Progenitor cell of endocrine pancreas (in vitro differentiated cells): ENCODE data around the gene SLC10A2. TPM values are rescaled to one million over a fixed set of nuclear protein-coding genes. Genes with fewer than 3 reads are reported as not detected.

Source experiments
- DNase-seq: peaks from one replicate; pipeline ENCODE4 v3.0.0; 2021; ENCODE audit warnings: low spot score; ENCODE audit not compliant: unreplicated experiment
- H3K27ac Mint-ChIP-seq: 2 replicates; pipeline ENCODE4 v1.8.0; 2021; ENCODE audit warnings: mild to moderate bottlenecking, moderate library complexity, mixed read lengths
- H3K27me3 Mint-ChIP-seq: 2 replicates; pipeline ENCODE4 v1.8.0; 2021; ENCODE audit warnings: mixed read lengths
- H3K36me3 Mint-ChIP-seq: 2 replicates; pipeline ENCODE4 v1.8.0; 2022; ENCODE audit warnings: mixed read lengths; ENCODE audit not compliant: insufficient read depth
- H3K4me1 Mint-ChIP-seq: 2 replicates; pipeline ENCODE4 v1.8.0; 2021; ENCODE audit warnings: low read depth, mixed read lengths
- H3K4me3 Mint-ChIP-seq: 2 replicates; pipeline ENCODE4 v1.8.0; 2021; ENCODE audit warnings: low read depth, mild to moderate bottlenecking, moderate library complexity, mixed read lengths
- H3K9me3 Mint-ChIP-seq: 2 replicates; pipeline ENCODE4 v1.8.0; 2021; ENCODE audit warnings: low read depth, mixed read lengths
- total RNA-seq: library from RNA; stranded (reverse); gene quantifications from 2 replicates; pipeline ENCODE4 v1.2.1, GENCODE V29; 2021
- TF ChIP-seq, protein P1 (sequence below): fragments of 200-600 bp; sonication (generic); IDR thresholded peaks from one replicate; pipeline ENCODE4 v1.5.0; 2021; ENCODE audit warnings: antibody characterized with exemption, mild to moderate bottlenecking; ENCODE audit not compliant: unreplicated experiment

Gene SLC10A2
- total RNA-seq, 1 donor from 2014 or later = not detected

DNA sequence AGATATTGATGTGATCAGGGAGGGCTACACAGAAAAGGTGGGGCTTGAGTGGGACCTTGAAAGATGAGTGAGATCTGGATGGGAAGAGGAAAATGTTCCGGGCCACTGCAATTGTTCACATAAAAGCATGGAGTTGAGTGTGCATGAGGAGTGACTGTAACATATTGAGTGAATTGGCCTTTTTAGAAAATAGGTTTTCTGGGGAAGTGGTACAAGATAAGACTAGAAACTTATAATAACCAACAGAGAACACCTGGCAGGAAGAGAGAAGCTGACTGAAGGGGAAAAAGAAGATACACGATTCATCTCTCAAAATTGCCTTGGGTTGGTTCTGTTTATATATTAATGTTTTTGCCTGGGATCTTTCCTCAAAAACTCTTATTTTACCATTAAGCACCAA lies 32.2 kb downstream of the SLC10A2 start:
- Mint-ChIP-seq H3K9me3 (no peaks in the 10 kb centered on the region), H3K4me1 (no peaks in the 10 kb centered on the region), H3K4me3 (no peak overlapping the region), H3K27ac (no peak overlapping the region), H3K36me3 (no peaks in the 10 kb centered on the region), H3K27me3 (no peaks in the 10 kb centered on the region)
- DNase-seq = no peak
- TF ChIP-seq, protein P1, sequence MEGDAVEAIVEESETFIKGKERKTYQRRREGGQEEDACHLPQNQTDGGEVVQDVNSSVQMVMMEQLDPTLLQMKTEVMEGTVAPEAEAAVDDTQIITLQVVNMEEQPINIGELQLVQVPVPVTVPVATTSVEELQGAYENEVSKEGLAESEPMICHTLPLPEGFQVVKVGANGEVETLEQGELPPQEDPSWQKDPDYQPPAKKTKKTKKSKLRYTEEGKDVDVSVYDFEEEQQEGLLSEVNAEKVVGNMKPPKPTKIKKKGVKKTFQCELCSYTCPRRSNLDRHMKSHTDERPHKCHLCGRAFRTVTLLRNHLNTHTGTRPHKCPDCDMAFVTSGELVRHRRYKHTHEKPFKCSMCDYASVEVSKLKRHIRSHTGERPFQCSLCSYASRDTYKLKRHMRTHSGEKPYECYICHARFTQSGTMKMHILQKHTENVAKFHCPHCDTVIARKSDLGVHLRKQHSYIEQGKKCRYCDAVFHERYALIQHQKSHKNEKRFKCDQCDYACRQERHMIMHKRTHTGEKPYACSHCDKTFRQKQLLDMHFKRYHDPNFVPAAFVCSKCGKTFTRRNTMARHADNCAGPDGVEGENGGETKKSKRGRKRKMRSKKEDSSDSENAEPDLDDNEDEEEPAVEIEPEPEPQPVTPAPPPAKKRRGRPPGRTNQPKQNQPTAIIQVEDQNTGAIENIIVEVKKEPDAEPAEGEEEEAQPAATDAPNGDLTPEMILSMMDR = no peak

DNA sequence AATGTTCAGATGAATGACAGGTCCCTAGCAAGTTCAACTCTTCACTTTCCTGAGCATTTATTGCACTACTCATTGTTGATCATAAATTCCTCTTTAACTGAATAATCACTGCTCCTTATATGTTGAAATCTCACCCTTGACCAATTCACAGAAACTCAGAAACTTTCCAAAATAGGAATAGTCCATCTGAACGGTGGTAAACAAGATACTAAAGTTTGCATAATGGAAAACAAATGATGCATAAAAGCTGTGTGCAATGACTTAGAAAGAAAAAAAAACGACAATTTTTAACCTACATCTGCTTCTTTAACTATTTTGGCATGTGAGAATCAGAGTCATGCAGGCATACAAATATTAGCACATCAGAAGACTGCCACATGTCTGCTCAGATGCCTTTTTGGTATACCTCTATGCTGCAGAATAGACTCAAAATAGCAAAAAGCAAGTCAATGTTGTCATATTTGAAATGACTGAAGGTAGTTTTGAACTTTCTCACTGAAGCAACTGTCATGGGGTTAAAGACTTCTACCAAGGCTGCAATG lies 34.8 kb downstream of the SLC10A2 start:
- TF ChIP-seq, protein P1 = no peak
- no peaks in the 10 kb centered on the region for H3K4me1 Mint-ChIP-seq
- DNase-seq = no peak

DNA sequence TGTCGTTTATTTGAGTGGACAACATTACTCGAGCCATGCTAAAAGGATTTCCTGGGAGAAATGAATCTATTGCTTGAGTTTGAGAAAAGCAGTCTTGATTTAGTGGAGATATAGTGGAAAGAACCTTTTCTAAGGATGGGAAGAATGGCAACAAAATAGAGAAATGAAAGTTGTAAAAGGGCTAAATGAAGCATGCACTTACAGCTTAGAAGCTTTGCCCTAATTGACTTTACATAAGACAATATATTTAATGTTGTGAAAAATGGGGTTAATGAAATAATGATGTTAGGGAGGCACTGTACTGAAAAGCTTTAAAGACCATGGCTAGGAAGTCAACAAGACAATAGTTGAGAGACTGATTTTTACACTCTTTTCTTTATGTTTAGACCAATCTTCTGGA lies 35.4 kb downstream of the SLC10A2 start:
- Mint-ChIP-seq H3K9me3 (peaks cover 8% of the 10 kb centered on the region), H3K4me3 (no peak overlapping the region)

More for the DNA sequence above, 34.8 kb downstream of the SLC10A2 start:
- Mint-ChIP-seq H3K27me3 (no peaks in the 10 kb centered on the region), H3K36me3 (no peaks in the 10 kb centered on the region), H3K27ac (no peak overlapping the region), H3K4me3 (no peak overlapping the region), H3K9me3 (peaks cover 5% of the 10 kb centered on the region)

DNA sequence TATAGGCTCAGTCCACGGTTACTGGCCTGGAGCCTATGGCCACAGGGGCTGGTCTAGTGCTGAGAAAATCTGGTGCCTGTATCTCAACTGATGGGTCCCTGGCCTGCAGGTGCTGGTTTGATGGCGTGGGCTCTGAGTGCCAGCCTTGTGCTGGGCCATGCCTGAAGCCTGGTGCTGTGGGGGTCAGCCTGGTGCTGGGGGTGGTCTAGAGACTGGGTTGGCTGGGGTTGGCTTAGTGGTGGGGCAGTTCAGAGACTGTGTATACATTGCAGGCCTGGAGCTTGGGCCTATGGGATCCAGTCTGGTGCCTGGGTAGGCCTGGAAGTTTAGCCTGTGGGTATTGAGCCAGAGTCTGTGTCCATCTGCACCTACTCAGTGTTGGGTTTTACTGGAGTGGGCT lies 36.4 kb downstream of the SLC10A2 start:
- Mint-ChIP-seq H3K27ac (no peak overlapping the region), H3K27me3 (no peaks in the 10 kb centered on the region), H3K4me3 (no peak overlapping the region), H3K4me1 (no peaks in the 10 kb centered on the region), H3K9me3 (peaks cover 17% of the 10 kb centered on the region), H3K36me3 (no peaks in the 10 kb centered on the region)
- TF ChIP-seq, protein P1 = no peak
- DNase-seq = no peak

More for the DNA sequence above, 35.4 kb downstream of the SLC10A2 start:
- DNase-seq = no peak
- no peaks in the 10 kb centered on the region for H3K27me3 Mint-ChIP-seq
- no peak overlapping the region for H3K27ac Mint-ChIP-seq
- TF ChIP-seq, protein P1 = no peak
- H3K4me1 Mint-ChIP-seq = no peaks in the 10 kb centered on the region
- no peaks in the 10 kb centered on the region for H3K36me3 Mint-ChIP-seq

DNA sequence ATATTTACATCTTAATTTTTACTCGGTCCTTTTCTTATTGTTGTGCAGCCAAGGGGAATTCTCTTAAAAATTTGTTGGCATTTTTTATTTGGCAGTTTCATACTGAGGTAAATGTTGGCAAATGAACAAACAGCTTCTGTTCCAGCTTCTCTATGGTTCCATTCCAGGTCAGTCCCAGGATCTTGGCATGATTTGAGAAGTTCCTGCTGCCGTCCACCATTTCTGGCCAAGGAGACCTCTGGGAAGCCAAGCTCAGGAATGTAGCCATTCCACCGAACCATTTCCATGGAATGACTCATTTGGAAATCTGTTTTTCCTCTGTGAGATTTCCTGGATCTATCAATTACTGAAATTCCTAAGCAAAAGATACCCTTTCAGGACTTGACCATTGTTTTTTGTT lies 43.9 kb downstream of the SLC10A2 start:
- H3K9me3 Mint-ChIP-seq = peaks cover 24% of the 10 kb centered on the region
- no peaks in the 10 kb centered on the region for H3K4me1 Mint-ChIP-seq
- no peak overlapping the region for H3K4me3 Mint-ChIP-seq
- H3K36me3 Mint-ChIP-seq = no peaks in the 10 kb centered on the region
- H3K27me3 Mint-ChIP-seq = no peaks in the 10 kb centered on the region
- H3K27ac Mint-ChIP-seq = no peak overlapping the region
- TF ChIP-seq, protein P1 = no peak
- DNase-seq = no peak
